ENCODE measurements around the gene PRLR. TPM values are rescaled to one million over a fixed set of nuclear protein-coding genes. Genes with fewer than 3 reads are reported as not detected.

The PRLR gene
- total and polyA plus RNA-seq, 2 of the 8 experiments (the other 6 are each of a cell fraction or from before 2014, with no cell fraction given), result 0.53 to 2.5 TPM

- TF ChIP-seq GABPA (IDR thresholded peaks at IDR 0.05; ENCODE audit: borderline replicate concordance, insufficient read depth, low read length), result no peak
- TF ChIP-seq SP2 (IDR thresholded peaks at IDR 0.05; ENCODE audit: low read length), result no peak
Observed at GRCh38 chr5:35180046-35180445, 50.2 kb downstream of the PRLR start (continued).
